ENCODE results near the gene MTARC2.

- TF ChIP-seq POLR2A (IDR thresholded peaks at IDR 0.05), result no peak
- TF ChIP-seq, protein P1, sequence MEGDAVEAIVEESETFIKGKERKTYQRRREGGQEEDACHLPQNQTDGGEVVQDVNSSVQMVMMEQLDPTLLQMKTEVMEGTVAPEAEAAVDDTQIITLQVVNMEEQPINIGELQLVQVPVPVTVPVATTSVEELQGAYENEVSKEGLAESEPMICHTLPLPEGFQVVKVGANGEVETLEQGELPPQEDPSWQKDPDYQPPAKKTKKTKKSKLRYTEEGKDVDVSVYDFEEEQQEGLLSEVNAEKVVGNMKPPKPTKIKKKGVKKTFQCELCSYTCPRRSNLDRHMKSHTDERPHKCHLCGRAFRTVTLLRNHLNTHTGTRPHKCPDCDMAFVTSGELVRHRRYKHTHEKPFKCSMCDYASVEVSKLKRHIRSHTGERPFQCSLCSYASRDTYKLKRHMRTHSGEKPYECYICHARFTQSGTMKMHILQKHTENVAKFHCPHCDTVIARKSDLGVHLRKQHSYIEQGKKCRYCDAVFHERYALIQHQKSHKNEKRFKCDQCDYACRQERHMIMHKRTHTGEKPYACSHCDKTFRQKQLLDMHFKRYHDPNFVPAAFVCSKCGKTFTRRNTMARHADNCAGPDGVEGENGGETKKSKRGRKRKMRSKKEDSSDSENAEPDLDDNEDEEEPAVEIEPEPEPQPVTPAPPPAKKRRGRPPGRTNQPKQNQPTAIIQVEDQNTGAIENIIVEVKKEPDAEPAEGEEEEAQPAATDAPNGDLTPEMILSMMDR (IDR thresholded peaks at IDR 0.05), result no peak
Observed at GRCh38 chr1:220826729-220827128, 78.6 kb downstream of the MTARC2 start.
